Activated naive CD4-positive, alpha-beta T cell treated with anti-CD3 and anti-CD28 coated beads for 36 hours (primary cell): ENCODE data around the gene LRRC7. TPM values are rescaled to one million over a fixed set of nuclear protein-coding genes. Genes with fewer than 3 reads are reported as not detected.

Experiments
- CTCF ChIA-PET: fragments of 350-600 bp; sonication (Branson Sonifier 250); formaldehyde crosslinking; loops from one replicate; lab custom pipeline; 2021; ENCODE audit warnings: antibody characterized with exemption; lab: Charles Lee
- DNase-seq: peaks from one replicate; pipeline ENCODE4 v3.0.0-alpha.2; 2020
- H3K27ac Mint-ChIP-seq: one replicate; pipeline ENCODE4 v1.8.0; 2021; ENCODE audit warnings: mild to moderate bottlenecking, mixed read lengths
- H3K27me3 Mint-ChIP-seq: one replicate; pipeline ENCODE4 v1.8.0; 2021; ENCODE audit warnings: low read depth, mixed read lengths
- H3K36me3 Mint-ChIP-seq: one replicate; pipeline ENCODE4 v1.8.0; 2021; ENCODE audit warnings: low read depth, mixed read lengths
- H3K4me1 Mint-ChIP-seq: one replicate; pipeline ENCODE4 v1.8.0; 2021; ENCODE audit warnings: low read depth, mixed read lengths
- H3K4me3 Mint-ChIP-seq: one replicate; pipeline ENCODE4 v1.8.0; 2021; ENCODE audit warnings: mild to moderate bottlenecking, moderate library complexity, mixed read lengths
- H3K9me3 Mint-ChIP-seq: one replicate; pipeline ENCODE4 v1.8.0; 2021; ENCODE audit warnings: mixed read lengths
- intact Hi-C: fragments of 100-400 bp; cut with micrococcal nuclease; formaldehyde crosslinking; loops from one replicate; pipeline ENCODE4 v1.15.1; 2023
- total RNA-seq, 2 experiments: library from RNA; stranded (reverse); gene quantifications; one replicate each; pipeline ENCODE4 v1.2.3, GENCODE V29; 2021

LRRC7 gene
- total RNA-seq, 2 experiments from 2014 or later: not detected

GRCh38 chr1:69551476-69552324, 16.0 kb upstream of the LRRC7 start:
- intact Hi-C loops: no loop called here
- CTCF ChIA-PET: no interaction called here

DNA sequence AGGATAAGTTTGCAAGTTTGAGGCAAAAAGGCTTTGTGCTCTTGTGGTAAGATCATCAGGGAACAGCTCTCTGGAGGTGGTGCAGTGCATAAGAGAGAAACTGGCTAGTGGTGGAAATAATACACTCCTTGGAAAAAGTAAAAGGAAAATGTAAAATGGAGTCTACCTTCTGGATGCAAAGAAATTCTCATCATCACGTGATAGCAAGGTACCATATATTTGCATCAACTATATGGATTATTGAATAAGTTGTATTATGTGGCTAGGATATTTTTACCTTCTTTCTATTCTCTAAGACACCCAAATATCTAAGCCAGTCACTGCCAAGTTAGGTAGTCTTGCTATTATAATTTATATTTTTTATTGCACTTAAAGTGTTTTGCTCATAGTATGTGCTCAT, 14.0 kb upstream of the LRRC7 start:
- intact Hi-C loops: no loop called here
- Mint-ChIP-seq H3K4me1 (no peaks in the 10 kb centered on the region), H3K27me3 (no peaks in the 10 kb centered on the region), H3K27ac (no peak overlapping the region), H3K4me3 (no peak overlapping the region), H3K36me3 (no peaks in the 10 kb centered on the region), H3K9me3 (peaks cover 10% of the 10 kb centered on the region)
- CTCF ChIA-PET: no interaction called here
- no peak for DNase-seq

More at GRCh38 chr1:69551476-69552324, 16.0 kb upstream of the LRRC7 start:
- DNase-seq: no peak
- Mint-ChIP-seq H3K27ac (no peak overlapping the region), H3K9me3 (peaks cover 4% of the 10 kb centered on the region), H3K27me3 (no peaks in the 10 kb centered on the region), H3K36me3 (no peaks in the 10 kb centered on the region), H3K4me1 (no peaks in the 10 kb centered on the region), H3K4me3 (no peak overlapping the region)

- Mint-ChIP-seq H3K9me3 (no peaks in the 10 kb centered on the region), H3K4me3 (peak overlapping the region; percentile 19), H3K27me3 (peaks cover 45% of the 10 kb centered on the region), H3K4me1 (peaks cover 8% of the 10 kb centered on the region), H3K36me3 (peaks cover 2% of the 10 kb centered on the region), H3K27ac (no peak overlapping the region)
- no peak for DNase-seq
- CTCF ChIA-PET: no interaction called here
- intact Hi-C loops: no loop called here
These were observed 876 bp downstream of the LRRC7 start for GRCh38 chr1:69568421-69569174.

DNA sequence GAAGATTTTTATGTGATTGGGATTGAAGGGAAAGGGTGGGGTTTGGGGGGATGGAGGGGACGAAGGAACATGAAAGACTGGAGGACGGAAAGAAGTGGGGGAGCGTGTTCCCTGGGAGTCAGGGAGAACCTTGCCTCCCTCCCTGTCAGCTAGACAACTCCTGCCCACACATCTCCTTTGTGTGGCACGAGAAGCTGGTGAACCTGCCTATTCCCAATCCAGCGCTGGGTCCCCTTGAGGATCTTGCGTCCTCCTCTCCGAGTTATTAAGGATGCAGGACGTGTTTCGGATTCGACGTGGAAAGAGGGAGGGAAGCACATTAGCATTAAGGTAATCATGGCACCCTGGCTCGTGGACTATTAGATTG, 1.4 kb downstream of the LRRC7 start:
- Mint-ChIP-seq H3K27me3 (peaks cover 45% of the 10 kb centered on the region), H3K9me3 (no peaks in the 10 kb centered on the region), H3K4me1 (peaks cover 8% of the 10 kb centered on the region), H3K4me3 (peak overlapping the region; percentile 19), H3K27ac (no peak overlapping the region), H3K36me3 (peaks cover 2% of the 10 kb centered on the region)
- DNase-seq: no peak
- CTCF ChIA-PET: no interaction called here
- intact Hi-C loops: no loop called here

GRCh38 chr1:69569576-69570328, 2.0 kb downstream of the LRRC7 start:
- intact Hi-C loops: no loop called here

DNA sequence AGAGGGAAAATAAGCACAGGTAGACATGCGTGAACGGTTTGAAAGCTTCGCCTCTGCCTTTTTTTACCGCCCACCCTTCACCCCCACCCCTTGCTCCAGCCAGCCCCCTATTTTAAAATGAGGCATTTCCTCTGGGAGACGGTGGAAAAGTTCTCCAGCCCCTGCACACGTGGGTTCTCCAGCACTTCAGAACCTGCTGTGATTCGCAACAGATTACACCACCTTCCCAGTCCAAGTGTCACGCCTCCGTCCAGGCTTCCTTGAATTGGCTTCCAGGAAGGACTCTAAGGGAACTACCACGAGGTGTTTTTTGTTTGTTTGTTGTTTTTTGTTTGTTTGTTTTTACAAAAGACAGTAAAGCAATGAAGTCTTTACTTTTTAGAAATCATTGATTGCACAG, 2.6 kb downstream of the LRRC7 start:
- intact Hi-C loops: no loop called here
- CTCF ChIA-PET: no interaction called here
- Mint-ChIP-seq H3K27me3 (peaks cover 39% of the 10 kb centered on the region), H3K4me1 (peaks cover 8% of the 10 kb centered on the region), H3K36me3 (peaks cover 2% of the 10 kb centered on the region), H3K27ac (no peak overlapping the region), H3K4me3 (no peak overlapping the region), H3K9me3 (no peaks in the 10 kb centered on the region)
- DNase-seq: no peak

More at GRCh38 chr1:69569576-69570328, 2.0 kb downstream of the LRRC7 start:
- CTCF ChIA-PET: no interaction called here
- Mint-ChIP-seq H3K27me3 (peaks cover 41% of the 10 kb centered on the region), H3K36me3 (peaks cover 2% of the 10 kb centered on the region), H3K27ac (no peak overlapping the region), H3K4me1 (peaks cover 8% of the 10 kb centered on the region), H3K4me3 (no peak overlapping the region), H3K9me3 (no peaks in the 10 kb centered on the region)
- no peak for DNase-seq

DNA sequence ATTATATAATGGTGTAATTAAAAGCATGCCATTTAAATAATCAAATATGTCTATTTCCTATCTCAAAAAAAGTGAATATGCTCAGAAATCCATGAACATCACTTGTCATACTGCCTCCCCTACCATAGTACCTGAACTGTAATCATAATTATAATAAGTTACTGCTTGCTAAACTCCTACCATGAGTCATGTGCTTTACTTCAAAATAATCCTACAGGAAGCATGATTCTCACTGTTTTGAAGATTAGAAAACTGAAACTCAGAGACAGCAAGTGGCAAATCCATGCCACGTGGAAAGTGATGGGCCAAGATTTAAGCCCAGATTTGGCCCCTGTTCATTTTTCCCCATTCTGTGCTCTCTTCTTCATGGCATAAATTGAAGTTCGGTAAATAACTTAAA, 5.2 kb downstream of the LRRC7 start:
- H3K9me3 Mint-ChIP-seq: peaks cover 5% of the 10 kb centered on the region
- H3K27me3 Mint-ChIP-seq: peaks cover 22% of the 10 kb centered on the region
- H3K36me3 Mint-ChIP-seq: no peaks in the 10 kb centered on the region
- H3K27ac Mint-ChIP-seq: no peak overlapping the region
- H3K4me1 Mint-ChIP-seq: peaks cover 2% of the 10 kb centered on the region
- no peak for DNase-seq
- no peak overlapping the region for H3K4me3 Mint-ChIP-seq
- intact Hi-C loops: no loop called here
- CTCF ChIA-PET: no interaction called here

DNA sequence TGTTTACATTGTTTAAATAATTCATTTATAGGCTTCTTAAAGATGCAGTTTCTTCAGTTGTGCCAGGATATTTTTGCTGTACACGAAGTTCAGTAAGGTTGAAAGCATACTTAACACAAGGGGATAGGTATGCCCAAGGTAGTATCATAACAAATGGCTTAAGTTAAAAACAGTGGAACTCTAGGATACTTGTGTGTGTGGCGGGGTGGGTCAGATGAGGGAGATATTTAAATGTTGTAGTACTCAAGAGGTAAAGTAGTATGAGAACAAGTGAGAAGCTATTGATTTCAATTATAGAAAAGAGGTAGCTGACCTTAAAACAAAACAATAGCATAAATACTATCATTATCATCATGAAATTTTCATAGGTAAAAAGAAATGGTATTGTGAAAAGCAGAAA, 6.2 kb downstream of the LRRC7 start:
- H3K36me3 Mint-ChIP-seq: no peaks in the 10 kb centered on the region
- intact Hi-C loops: no loop called here
- peaks cover 5% of the 10 kb centered on the region for H3K9me3 Mint-ChIP-seq
- H3K4me3 Mint-ChIP-seq: no peak overlapping the region
- peaks cover 16% of the 10 kb centered on the region for H3K27me3 Mint-ChIP-seq
- CTCF ChIA-PET: no interaction called here
- H3K4me1 Mint-ChIP-seq: no peaks in the 10 kb centered on the region
- H3K27ac Mint-ChIP-seq: no peak overlapping the region
- DNase-seq: no peak

DNA sequence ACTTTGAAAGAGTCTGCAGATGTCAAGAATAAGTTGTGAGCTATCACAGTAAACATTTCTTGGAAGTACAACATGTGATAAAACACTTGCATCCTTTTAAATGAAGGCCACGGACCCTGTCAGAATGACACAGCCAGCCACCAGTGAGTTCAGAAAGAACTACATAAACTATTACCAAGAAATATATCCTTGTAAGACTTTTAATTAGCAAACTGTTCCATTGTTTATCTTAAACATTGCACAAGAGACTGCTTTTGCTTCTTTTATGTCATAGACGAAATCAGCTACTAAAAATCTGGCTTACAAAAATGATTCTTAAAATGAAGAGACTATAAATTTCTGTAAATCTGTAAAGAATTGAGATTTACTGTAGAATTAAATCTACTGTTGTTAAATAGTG, 17.9 kb downstream of the LRRC7 start:
- Mint-ChIP-seq H3K4me3 (no peak overlapping the region), H3K36me3 (no peaks in the 10 kb centered on the region)
- CTCF ChIA-PET: no interaction called here

GRCh38 chr1:69587391-69587790, 19.7 kb downstream of the LRRC7 start:
- H3K9me3 Mint-ChIP-seq: no peaks in the 10 kb centered on the region
- CTCF ChIA-PET: interaction anchor here (0.6 kb wide), 1 partner anchor 13 kb away, joined by 3 read pairs; no protein-coding TSS in a partner anchor
- intact Hi-C loops: no loop called here
- no peak for DNase-seq
- H3K36me3 Mint-ChIP-seq: no peaks in the 10 kb centered on the region
- no peaks in the 10 kb centered on the region for H3K27me3 Mint-ChIP-seq
- no peak overlapping the region for H3K27ac Mint-ChIP-seq
- H3K4me3 Mint-ChIP-seq: no peak overlapping the region
- H3K4me1 Mint-ChIP-seq: no peaks in the 10 kb centered on the region

More for the DNA sequence above, 17.9 kb downstream of the LRRC7 start:
- Mint-ChIP-seq H3K27ac (no peak overlapping the region), H3K4me1 (no peaks in the 10 kb centered on the region), H3K27me3 (no peaks in the 10 kb centered on the region), H3K9me3 (no peaks in the 10 kb centered on the region)
- no peak for DNase-seq
- intact Hi-C loops: no loop called here

DNA sequence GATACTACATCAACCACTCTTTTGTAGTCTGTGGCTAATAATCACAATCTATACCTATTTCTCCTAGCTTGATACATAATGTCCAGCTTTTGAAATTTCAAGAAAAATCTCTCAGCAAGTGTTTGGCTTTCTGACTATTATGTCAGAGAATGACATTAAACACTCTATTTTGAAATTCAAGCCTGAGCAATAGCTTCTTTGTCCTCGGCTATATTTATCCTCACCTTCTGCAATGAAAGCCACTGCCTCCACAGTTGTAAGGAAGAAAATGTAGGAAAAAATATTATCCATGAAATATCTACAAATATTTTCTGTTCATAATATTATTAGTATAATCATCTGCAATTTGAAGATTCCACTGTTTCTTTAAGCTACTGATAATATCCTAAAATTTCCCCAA, 22.1 kb downstream of the LRRC7 start:
- CTCF ChIA-PET: no interaction called here
- Mint-ChIP-seq H3K36me3 (no peaks in the 10 kb centered on the region), H3K4me3 (no peak overlapping the region), H3K4me1 (no peaks in the 10 kb centered on the region), H3K27me3 (no peaks in the 10 kb centered on the region), H3K9me3 (no peaks in the 10 kb centered on the region), H3K27ac (no peak overlapping the region)
- intact Hi-C loops: no loop called here
- DNase-seq: no peak

GRCh38 chr1:69592341-69592740, 24.6 kb downstream of the LRRC7 start:
- no peak for DNase-seq
- Mint-ChIP-seq H3K4me3 (no peak overlapping the region), H3K4me1 (no peaks in the 10 kb centered on the region), H3K27ac (no peak overlapping the region), H3K27me3 (no peaks in the 10 kb centered on the region), H3K9me3 (no peaks in the 10 kb centered on the region), H3K36me3 (no peaks in the 10 kb centered on the region)
- intact Hi-C loops: no loop called here
- CTCF ChIA-PET: no interaction called here
